Omental fat pad (tissue), 4 donors: ENCODE results near the gene SLC11A1. TPM values are rescaled to one million over a fixed set of nuclear protein-coding genes. Genes with fewer than 3 reads are reported as not detected.

ENCODE experiments used
- ATAC-seq: fragments of 150-250 bp; one replicate; pipeline ENCODE4 v1.9.1; 2016; ENCODE audit warnings: mild to moderate bottlenecking, moderate library complexity; ENCODE audit not compliant: low FRiP score
- DNase-seq: peaks from one replicate; pipeline ENCODE4 v3.0.0-alpha.2; 2019; ENCODE audit warnings: low spot score
- total RNA-seq, 4 donors: library from RNA; depleted of rRNA; stranded (reverse); fragments of >200 nt; gene quantifications; one replicate each; pipeline ENCODE4 v1.1.0, GENCODE V29; 2016
- TF ChIP-seq, protein P1 (sequence below), 3 donors: fragments of 450-650 bp; IDR thresholded peaks; one replicate each; pipeline ENCODE4 v1.5.1; 2016 to 2017; ENCODE audit warnings: antibody characterized with exemption in 3 of 3, mild to moderate bottlenecking in 3 of 3, moderate library complexity in 2 of 3

Gene SLC11A1
- total RNA-seq, 4 donors from 2014 or later = 40.0 to 218 (median 127) TPM

DNA sequence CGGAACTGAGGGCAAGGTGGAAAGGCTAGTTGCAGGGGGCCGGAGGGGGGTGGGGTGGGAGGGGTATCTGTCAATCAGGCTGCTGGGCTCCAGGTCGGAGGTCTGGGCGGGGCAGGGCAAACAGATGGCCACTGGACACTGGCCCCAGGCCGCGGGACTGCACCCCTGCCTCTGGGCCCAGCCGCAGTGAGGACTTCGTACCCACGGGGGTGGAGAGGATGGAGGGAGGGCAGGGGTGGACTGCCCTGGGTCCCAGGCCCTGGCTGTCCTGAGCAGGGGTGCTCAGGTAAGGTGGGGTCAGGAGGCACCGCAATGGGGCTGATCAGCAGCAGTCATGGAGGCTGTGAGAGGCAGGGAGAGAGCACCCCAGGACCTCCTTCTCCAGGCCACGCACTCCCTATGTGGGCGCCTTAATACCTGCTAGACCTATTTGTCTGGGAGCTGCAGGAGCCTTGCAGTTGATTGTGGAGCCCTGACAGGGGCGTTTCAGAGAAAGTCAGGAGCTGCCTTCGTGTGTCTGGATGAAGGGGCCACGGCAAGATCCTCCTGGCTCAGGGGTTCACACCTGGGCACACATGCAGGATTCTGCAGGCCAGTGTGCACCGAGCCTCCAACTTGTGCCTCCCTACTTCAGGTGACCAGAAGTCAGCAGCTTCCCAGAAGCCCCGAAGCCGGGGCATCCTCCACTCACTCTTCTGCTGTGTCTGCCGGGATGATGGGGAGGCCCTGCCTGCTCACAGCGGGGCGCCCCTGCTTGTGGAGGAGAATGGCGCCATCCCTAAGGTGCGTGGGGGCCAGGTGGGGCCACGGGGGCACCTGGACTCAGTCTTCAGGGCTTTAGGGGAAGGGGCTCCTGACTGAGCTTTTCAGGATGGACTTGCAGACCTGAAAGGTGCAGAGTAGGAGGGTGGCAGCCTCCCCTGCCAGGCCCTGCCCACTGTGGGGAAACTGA lies 19.1 kb downstream of the SLC11A1 start:
- TF ChIP-seq, protein P1, sequence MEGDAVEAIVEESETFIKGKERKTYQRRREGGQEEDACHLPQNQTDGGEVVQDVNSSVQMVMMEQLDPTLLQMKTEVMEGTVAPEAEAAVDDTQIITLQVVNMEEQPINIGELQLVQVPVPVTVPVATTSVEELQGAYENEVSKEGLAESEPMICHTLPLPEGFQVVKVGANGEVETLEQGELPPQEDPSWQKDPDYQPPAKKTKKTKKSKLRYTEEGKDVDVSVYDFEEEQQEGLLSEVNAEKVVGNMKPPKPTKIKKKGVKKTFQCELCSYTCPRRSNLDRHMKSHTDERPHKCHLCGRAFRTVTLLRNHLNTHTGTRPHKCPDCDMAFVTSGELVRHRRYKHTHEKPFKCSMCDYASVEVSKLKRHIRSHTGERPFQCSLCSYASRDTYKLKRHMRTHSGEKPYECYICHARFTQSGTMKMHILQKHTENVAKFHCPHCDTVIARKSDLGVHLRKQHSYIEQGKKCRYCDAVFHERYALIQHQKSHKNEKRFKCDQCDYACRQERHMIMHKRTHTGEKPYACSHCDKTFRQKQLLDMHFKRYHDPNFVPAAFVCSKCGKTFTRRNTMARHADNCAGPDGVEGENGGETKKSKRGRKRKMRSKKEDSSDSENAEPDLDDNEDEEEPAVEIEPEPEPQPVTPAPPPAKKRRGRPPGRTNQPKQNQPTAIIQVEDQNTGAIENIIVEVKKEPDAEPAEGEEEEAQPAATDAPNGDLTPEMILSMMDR (IDR thresholded peaks at IDR 0.05) = no peak
- ATAC-seq (no peak), DNase-seq (no peak)

DNA sequence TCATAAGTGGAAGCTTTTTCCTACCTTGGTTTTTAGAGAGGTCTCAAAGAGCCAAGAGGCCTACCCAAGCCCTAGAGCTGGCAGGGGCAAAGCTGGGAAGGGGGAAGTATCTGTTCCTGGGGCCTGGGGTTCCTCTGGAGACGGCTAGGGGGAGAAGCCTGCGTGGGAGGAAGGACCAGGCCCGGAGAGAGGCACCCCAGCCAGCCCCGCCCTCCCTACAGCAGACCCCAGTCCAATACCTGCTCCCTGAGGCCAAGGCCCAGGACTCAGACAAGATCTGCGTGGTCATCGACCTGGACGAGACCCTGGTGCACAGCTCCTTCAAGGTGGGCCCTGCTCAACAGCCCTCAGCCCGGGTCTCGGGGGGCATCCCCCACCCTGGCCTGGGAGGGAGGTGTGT lies 19.8 kb downstream of the SLC11A1 start:
- ATAC-seq (no peak), DNase-seq (no peak)
- TF ChIP-seq, protein P1 (IDR thresholded peaks at IDR 0.05) = no peak

GRCh38 chr2:218402491-218402901 lies 20.4 kb downstream of the SLC11A1 start:
- ATAC-seq (no peak), DNase-seq (no peak)
- TF ChIP-seq, protein P1 (IDR thresholded peaks at IDR 0.05) = no peak

DNA sequence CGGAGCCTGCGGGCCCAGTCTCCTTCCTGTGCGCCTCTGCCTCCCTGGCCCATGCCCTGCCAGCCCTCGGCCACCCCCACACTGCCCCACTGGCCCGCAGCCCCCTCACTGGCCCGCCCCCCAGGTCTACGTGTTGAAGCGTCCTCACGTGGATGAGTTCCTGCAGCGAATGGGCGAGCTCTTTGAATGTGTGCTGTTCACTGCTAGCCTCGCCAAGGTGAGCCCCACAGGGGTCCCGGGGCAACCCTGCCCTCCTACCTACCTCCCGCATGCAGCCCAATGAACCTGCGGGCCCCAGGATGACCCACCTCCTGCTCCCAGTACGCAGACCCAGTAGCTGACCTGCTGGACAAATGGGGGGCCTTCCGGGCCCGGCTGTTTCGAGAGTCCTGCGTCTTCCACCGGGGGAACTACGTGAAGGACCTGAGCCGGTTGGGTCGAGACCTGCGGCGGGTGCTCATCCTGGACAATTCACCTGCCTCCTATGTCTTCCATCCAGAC lies 20.9 kb downstream of the SLC11A1 start:
- TF ChIP-seq, protein P1 (IDR thresholded peaks at IDR 0.05) = no peak
- ATAC-seq (no peak), DNase-seq (no peak)

DNA sequence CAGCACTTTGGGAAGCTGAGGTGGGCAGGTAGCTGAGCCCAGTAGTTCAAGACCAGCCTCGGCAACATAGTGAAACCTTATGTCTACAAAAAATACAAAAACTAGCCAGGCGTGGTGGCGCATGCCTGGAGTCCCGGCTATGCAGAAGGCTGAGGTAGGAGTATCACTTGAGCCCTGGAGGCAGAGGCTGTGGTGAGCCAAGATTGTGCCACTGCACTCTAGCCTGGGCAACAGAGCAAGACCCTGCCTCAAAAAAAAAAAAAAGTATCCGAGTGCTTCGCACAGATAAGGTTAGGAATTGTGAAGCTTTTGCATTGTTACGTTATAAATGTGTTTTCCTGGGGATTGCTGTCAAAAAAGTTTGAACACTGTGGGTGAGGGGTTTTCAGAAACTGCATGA lies 21.7 kb downstream of the SLC11A1 start:
- ATAC-seq = no peak
- no peak for DNase-seq
- TF ChIP-seq, protein P1 (IDR thresholded peaks at IDR 0.05) = no peak

- no peak for DNase-seq
- TF ChIP-seq, protein P1 (IDR thresholded peaks at IDR 0.05) = no peak
These were observed 22.4 kb downstream of the SLC11A1 start for GRCh38 chr2:218404351-218405085.

More at GRCh38 chr2:218404351-218405085, 22.4 kb downstream of the SLC11A1 start:
- no peak for ATAC-seq
